Occipital lobe (tissue), 2 donors: ENCODE measurements around the gene OAS3. TPM values are rescaled to one million over a fixed set of nuclear protein-coding genes. Genes with fewer than 3 reads are reported as not detected.

Experiments used
- DNase-seq: peaks from one replicate; lab custom pipeline; 2025; lab: John Stamatoyannopoulos, UW
- total RNA-seq: library from RNA; depleted of rRNA; stranded (reverse); fragments of >200 nt; gene quantifications from one replicate; pipeline ENCODE4 v1.2.3, GENCODE V29; 2014

Gene OAS3
- total RNA-seq, 1 donor from 2014 or later = 1.6 TPM

GRCh38 chr12:113007166-113007565, 68.9 kb downstream of the OAS3 start:
- DNase-seq = no peak

- DNase-seq = no peak
These were observed 72.4 kb downstream of the OAS3 start for GRCh38 chr12:113010701-113011100.

- DNase-seq = no peak
These were observed 76.3 kb downstream of the OAS3 start for GRCh38 chr12:113014565-113014964.

DNA sequence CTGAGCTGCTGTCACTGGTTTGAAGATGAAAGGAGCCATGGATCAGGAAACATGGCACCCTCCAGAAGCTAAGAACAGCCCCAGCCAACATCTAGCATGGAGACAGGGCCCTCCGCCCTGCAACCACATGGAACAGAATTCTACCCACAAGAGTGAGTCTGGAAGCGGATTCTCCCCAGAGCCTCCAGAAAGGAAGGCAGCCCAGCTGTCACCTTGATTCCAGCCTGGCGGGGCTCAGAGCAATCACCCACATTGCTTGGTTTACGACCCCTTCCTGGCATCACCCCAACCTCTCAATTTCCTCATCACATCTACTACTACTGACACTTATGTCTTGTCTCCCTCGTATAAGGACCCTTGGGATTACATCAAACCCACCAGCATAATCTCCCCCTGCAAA, 78.5 kb downstream of the OAS3 start:
- no peak for DNase-seq

GRCh38 chr12:113019025-113019424, 80.8 kb downstream of the OAS3 start:
- DNase-seq = no peak

DNA sequence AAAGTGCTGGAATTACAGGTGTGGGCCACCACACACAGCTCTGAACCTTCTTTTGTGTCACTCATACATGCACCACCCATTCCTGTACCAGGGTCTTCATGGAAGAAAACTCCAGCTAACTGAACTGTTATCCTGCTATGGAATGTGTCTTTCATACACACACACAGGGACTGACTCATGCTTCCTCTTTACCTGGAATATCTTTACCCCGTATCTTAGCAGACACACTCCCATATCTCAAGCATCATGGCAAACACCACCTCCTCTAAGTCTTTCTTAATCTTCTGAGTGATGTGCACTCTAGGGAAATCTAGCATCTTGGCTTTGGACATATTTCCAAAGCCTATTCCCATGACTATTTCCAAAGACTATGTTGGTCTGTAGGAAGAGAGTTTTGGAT, 83.2 kb downstream of the OAS3 start:
- DNase-seq = no peak

Other genes starting within 250 kb of the OAS3 start
- 4.1 TPM for gene RPH3A, start 146.7 kb upstream of the OAS3 start, total RNA-seq
- gene OAS1, start 31.5 kb upstream of the OAS3 start, total RNA-seq = 2.5 TPM
- 2.0 TPM for gene OAS2, start 40.0 kb downstream of the OAS3 start, total RNA-seq
- 16.2 TPM for gene DTX1, start 118.3 kb downstream of the OAS3 start, total RNA-seq
- gene RASAL1, start 197.3 kb downstream of the OAS3 start, total RNA-seq = 2.5 TPM
- 0.62 TPM for gene CFAP73, start 211.2 kb downstream of the OAS3 start, total RNA-seq
- 12.0 TPM for gene DDX54, start 247.0 kb downstream of the OAS3 start, total RNA-seq
- gene RITA1, start 247.2 kb downstream of the OAS3 start, total RNA-seq = 8.4 TPM